HG02840 (cell line): Measurements from ENCODE around the gene WDR73.

Experiments
- ATAC-seq: cut with Tn5 transposase; IDR thresholded peaks from one replicate; pipeline ENCODE4 v1.9.1; 2021; ENCODE audit warnings: mild to moderate bottlenecking, moderate library complexity, moderate number of reproducible peaks; ENCODE audit not compliant: unreplicated experiment, low FRiP score

The WDR73 gene

DNA sequence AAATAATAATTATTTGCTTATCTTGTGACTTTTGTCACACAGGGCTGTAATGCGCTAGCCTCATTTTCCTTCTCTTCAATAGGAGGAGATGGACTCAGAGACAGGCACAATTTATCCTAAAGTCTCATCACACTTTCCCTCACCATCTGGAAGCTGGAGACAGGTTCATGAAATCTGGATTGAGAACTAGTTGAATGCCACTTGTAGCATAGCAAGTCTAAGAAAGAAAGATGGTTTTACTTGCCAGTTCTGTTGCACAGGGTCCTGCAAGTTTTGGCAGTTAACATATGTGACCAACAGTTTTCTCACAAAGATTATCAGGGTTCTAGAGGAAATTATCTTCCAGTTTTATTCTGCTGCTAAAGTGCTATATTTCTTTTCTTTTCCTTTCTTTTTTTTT is 62.3 kb downstream of the WDR73 start:
- ATAC-seq = no peak

DNA sequence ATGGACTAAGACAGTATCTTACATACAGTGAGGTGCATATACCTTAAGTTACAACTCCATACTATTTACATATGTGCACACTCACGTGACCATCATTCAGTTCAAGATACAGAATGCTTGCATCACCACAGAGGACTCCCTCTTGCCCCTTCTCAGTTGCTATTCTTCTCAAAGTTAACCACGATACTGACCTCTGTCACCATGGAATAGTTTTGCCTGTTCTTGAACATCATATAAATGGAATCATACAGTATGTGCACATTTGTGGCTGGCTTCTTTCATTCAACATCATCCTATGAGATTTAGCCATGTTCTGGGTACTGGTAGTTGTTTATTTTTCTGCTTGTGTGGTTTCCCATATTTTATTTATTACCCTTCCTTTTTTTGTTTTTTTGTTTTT is 63.7 kb downstream of the WDR73 start:
- no peak for ATAC-seq
